Measurements from ENCODE around the gene THBS2.
"Not testable (repeated sequence)": the region's sequence is repeated elsewhere in the genome, so short reads cannot be mapped to it uniquely, and the experiment has no call there.

THBS2 gene

DNA sequence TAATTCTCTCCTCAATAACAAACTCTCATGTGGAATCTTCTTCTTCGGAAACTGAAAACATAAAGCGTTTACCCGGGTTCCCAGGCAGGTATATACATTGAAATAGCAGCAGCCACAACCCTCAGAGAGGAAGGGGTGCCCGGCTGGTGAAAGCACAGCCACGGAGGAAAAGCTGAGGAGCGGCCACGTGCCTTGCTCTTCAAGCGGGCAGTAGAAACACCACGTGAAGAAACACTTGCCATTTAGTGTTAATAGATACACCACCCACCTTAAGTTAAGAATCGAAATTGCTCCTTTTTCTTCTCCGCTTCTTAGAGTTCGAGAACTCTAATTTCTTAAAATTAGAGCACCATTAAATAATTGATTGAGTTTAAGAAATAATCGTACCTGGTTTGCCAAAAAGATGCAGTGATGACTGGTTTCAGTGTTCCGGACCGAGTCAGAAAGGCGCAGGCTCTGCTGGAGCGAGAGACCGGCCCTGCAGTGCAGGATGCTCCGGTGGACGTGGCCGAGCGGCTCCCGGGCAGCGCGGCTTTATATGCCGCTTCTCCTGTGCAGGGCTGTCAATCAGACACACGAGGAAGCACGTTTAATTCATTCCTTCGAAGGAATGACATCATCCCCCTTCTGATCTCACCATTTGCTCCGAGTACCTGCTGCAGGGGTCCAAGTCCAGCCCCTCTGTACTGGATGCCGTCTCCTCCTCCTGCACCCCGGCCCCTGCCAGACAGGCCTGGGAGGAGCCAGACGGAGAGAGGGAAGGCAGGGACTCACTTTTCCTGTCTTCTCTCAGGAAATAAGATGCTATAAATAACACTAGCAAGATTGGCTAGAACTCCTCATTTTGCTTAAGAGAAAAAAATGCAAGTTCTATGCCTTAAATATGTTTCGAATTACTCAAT is at the start of gene THBS2:
TSS of gene THBS2 (minus strand) at position 510 of the 902 bp plus-strand sequence. CDS start 3,062 bp downstream, outside the sequence.
- Histone ChIP-seq H3K9ac (ENCODE audit: low read length) (peak within 1 kb of the TSS; percentile 61), H3K36me3 (ENCODE audit: control insufficient read depth, insufficient read depth, low read length) (peaks cover 1% of the 10 kb centered on the region), H3K4me1 (ENCODE audit: control insufficient read depth, insufficient read depth, low read length) (peaks cover 41% of the 10 kb centered on the region), H3K4me3 (ENCODE audit: low read depth, low read length) (peak within 1 kb of the TSS; percentile 56), H3K27ac (ENCODE audit: low read depth, low read length) (no peak within 1 kb of the TSS), H3K27me3 (ENCODE audit: control insufficient read depth, insufficient read depth, low read length) (peaks cover 44% of the 10 kb centered on the region), H3K9me3 (ENCODE audit: control insufficient read depth, insufficient read depth, low read depth, low read length) (no peaks in the 10 kb centered on the region; the same call in none of the 2 replicates)

DNA sequence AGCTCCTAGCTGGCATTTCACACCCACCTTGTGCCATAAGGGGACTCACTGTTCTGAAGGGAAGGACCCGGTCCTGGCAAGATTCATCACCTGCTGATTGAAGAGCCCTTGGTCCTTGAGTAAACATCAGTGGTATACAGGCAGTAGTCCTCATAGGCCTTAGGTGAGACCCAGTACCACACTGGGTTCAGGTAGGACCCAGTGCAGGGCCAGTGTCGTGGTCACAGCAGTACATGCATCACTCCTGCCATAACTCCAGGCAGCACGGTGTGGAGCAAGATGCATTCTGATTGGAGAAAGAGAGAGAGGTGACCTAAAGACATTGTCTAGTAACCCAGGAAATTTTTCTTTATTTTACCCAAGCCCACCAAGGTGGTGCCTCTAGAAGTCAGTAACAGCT is 49.1 kb upstream of the THBS2 start:
- no peaks in the 10 kb centered on the region for H3K36me3 ChIP-seq (ENCODE audit: control insufficient read depth, insufficient read depth, low read length)
- no peaks in the 10 kb centered on the region for H3K27me3 ChIP-seq (ENCODE audit: control insufficient read depth, insufficient read depth, low read length)
- no peak overlapping the region for H3K9ac ChIP-seq (ENCODE audit: low read length)
- peaks cover 2% of the 10 kb centered on the region; the same call in 1 of the 2 replicates for H3K9me3 ChIP-seq (ENCODE audit: control insufficient read depth, insufficient read depth, low read depth, low read length)
- H3K27ac ChIP-seq (ENCODE audit: low read depth, low read length): no peak overlapping the region
- H3K4me1 ChIP-seq (ENCODE audit: control insufficient read depth, insufficient read depth, low read length): no peaks in the 10 kb centered on the region
- no peak overlapping the region for H3K4me3 ChIP-seq (ENCODE audit: low read depth, low read length)

DNA sequence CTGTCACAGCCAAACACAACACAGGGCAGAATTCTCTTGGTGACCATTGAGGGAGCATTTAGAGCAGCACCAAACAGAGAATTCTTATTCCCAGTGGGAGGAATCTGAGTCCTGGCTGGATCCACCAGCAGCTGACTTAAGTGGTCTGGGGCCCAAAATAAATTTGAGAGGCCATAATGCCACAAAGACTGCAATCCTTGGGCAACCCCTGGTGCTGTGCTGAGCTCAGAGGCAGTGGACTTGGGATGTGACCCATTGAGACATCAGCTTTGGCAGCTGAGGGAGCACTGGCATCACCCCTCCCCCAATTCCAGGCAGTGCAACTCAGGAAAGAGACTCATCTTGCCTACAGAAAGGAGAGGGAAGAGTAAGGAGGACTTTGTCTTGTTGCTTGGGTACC is 48.6 kb upstream of the THBS2 start:
- Histone ChIP-seq H3K27me3 (ENCODE audit: control insufficient read depth, insufficient read depth, low read length) (no peaks in the 10 kb centered on the region), H3K9me3 (ENCODE audit: control insufficient read depth, insufficient read depth, low read depth, low read length) (peaks cover 2% of the 10 kb centered on the region; the same call in 1 of the 2 replicates), H3K36me3 (ENCODE audit: control insufficient read depth, insufficient read depth, low read length) (no peaks in the 10 kb centered on the region), H3K9ac (ENCODE audit: low read length) (no peak overlapping the region), H3K4me3 (ENCODE audit: low read depth, low read length) (no peak overlapping the region), H3K4me1 (ENCODE audit: control insufficient read depth, insufficient read depth, low read length) (no peaks in the 10 kb centered on the region), H3K27ac (ENCODE audit: low read depth, low read length) (no peak overlapping the region)

DNA sequence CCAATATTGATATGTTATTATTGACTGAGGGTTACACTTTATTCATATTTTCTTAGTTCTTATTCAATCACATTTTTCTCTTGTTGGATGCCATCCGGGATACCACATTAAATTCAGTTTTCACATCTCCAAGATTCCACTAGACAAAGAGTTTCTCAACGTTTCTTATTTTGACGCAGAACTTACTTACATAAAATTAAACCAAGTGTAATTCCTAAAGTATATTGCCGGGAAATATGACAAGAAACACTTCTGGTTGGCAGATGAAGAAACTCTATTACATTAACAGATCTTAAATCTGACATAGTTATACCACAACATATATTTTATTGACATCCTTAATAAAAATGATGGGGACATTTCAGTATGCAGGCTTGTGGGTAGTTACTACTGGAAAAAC is 47.3 kb upstream of the THBS2 start:
- H3K9ac ChIP-seq (ENCODE audit: low read length): no peak overlapping the region
- no peaks in the 10 kb centered on the region for H3K36me3 ChIP-seq (ENCODE audit: control insufficient read depth, insufficient read depth, low read length)
- peaks cover 8% of the 10 kb centered on the region; the same call in 1 of the 2 replicates for H3K9me3 ChIP-seq (ENCODE audit: control insufficient read depth, insufficient read depth, low read depth, low read length)
- H3K4me3 ChIP-seq (ENCODE audit: low read depth, low read length): no peak overlapping the region
- no peaks in the 10 kb centered on the region for H3K4me1 ChIP-seq (ENCODE audit: control insufficient read depth, insufficient read depth, low read length)
- no peaks in the 10 kb centered on the region for H3K27me3 ChIP-seq (ENCODE audit: control insufficient read depth, insufficient read depth, low read length)
- no peak overlapping the region for H3K27ac ChIP-seq (ENCODE audit: low read depth, low read length)

DNA sequence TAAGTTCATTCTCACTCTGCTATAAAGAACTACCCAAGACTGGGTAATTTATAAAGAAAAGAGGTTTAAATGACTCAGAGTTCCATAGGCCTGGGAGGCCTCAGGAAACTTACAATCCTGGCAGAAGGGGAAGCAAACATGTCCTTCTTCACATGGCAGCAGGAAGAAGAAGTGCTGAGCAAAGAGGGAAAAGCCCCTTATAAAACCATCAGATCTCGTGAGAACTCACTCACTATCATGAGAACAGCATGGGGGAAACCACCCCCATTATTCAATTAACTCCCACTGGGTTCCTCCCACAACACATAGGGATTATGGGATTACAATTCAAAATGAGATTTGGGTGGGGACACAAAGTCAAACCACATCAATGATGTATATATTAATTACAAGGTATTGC is 45.0 kb upstream of the THBS2 start:
- H3K36me3 ChIP-seq (ENCODE audit: control insufficient read depth, insufficient read depth, low read length); H3K9ac ChIP-seq (ENCODE audit: low read length); H3K27ac ChIP-seq (ENCODE audit: low read depth, low read length); H3K27me3 ChIP-seq (ENCODE audit: control insufficient read depth, insufficient read depth, low read length); H3K4me1 ChIP-seq (ENCODE audit: control insufficient read depth, insufficient read depth, low read length); H3K4me3 ChIP-seq (ENCODE audit: low read depth, low read length): not testable (repeated sequence)
- peaks cover 12% of the 10 kb centered on the region; the same call in 1 of the 2 replicates for H3K9me3 ChIP-seq (ENCODE audit: control insufficient read depth, insufficient read depth, low read depth, low read length)

DNA sequence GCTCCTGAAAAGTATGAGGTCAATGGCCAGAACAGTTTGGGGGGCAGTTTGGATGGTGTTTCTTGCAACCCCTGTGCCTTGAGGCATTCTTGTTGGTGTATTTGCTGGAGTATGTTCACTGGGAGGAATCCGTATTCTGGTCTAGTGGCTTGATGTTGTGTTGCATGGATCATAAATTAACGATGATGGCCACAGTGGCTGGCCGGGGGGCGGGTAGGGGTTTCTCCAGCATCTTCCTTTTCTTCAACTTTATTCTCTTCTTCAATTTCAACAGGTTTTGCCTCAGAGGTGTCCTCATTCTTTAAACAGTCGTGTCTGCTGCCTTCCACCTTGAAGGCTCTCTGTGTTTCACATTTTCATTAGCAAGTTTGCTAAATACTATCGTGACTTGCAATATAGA is 43.0 kb upstream of the THBS2 start:
- no peak overlapping the region for H3K9ac ChIP-seq (ENCODE audit: low read length)
- H3K4me3 ChIP-seq (ENCODE audit: low read depth, low read length): no peak overlapping the region
- peaks cover 9% of the 10 kb centered on the region; the same call in 1 of the 2 replicates for H3K9me3 ChIP-seq (ENCODE audit: control insufficient read depth, insufficient read depth, low read depth, low read length)
- no peaks in the 10 kb centered on the region for H3K4me1 ChIP-seq (ENCODE audit: control insufficient read depth, insufficient read depth, low read length)
- no peaks in the 10 kb centered on the region for H3K27me3 ChIP-seq (ENCODE audit: control insufficient read depth, insufficient read depth, low read length)
- H3K27ac ChIP-seq (ENCODE audit: low read depth, low read length): no peak overlapping the region
- H3K36me3 ChIP-seq (ENCODE audit: control insufficient read depth, insufficient read depth, low read length): no peaks in the 10 kb centered on the region

DNA sequence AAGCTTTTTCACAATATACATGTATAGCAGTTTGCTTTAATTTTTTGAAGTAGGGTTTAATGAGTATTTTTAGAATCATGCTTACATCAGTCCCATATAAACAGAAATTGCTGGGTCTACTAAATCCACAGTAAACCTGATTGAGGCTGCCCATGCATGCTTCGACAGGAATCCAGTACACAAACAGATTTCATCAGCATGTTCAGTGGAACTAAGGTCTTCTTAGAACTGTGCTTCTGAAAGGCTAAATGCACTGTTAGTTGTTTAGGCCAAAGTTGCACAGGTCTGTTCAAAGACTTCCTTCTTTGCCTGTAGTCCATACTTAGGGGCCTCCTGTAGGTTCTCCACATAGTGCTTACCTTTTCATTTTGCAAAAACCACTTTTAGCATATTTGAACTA is 42.5 kb upstream of the THBS2 start:
- Histone ChIP-seq H3K27me3 (ENCODE audit: control insufficient read depth, insufficient read depth, low read length) (no peaks in the 10 kb centered on the region), H3K36me3 (ENCODE audit: control insufficient read depth, insufficient read depth, low read length) (no peaks in the 10 kb centered on the region), H3K9ac (ENCODE audit: low read length) (no peak overlapping the region), H3K27ac (ENCODE audit: low read depth, low read length) (no peak overlapping the region), H3K4me3 (ENCODE audit: low read depth, low read length) (no peak overlapping the region), H3K9me3 (ENCODE audit: control insufficient read depth, insufficient read depth, low read depth, low read length) (peaks cover 9% of the 10 kb centered on the region; the same call in 1 of the 2 replicates), H3K4me1 (ENCODE audit: control insufficient read depth, insufficient read depth, low read length) (no peaks in the 10 kb centered on the region)

DNA sequence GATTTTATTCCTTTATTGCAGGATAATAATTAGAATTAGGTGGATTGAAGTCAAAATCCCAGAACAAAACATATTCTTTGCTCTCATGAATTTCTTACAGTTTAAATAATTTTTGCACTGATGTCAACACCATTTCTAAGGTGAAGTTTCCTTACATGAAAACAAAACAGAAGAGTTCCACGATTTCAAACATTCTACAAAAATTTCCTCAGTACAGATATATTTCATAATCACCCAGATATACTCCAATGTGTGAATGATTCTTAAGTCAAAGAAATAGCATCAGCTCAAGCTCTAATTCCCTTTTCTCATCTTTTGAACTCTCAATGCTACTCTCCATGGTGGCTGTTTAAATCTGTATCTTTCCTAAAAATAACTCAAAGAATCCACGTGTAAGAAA is 39.5 kb upstream of the THBS2 start:
- Histone ChIP-seq H3K27me3 (ENCODE audit: control insufficient read depth, insufficient read depth, low read length) (no peaks in the 10 kb centered on the region), H3K36me3 (ENCODE audit: control insufficient read depth, insufficient read depth, low read length) (no peaks in the 10 kb centered on the region), H3K4me3 (ENCODE audit: low read depth, low read length) (no peak overlapping the region), H3K9me3 (ENCODE audit: control insufficient read depth, insufficient read depth, low read depth, low read length) (peaks cover 9% of the 10 kb centered on the region; the same call in 1 of the 2 replicates), H3K27ac (ENCODE audit: low read depth, low read length) (no peak overlapping the region), H3K4me1 (ENCODE audit: control insufficient read depth, insufficient read depth, low read length) (no peaks in the 10 kb centered on the region), H3K9ac (ENCODE audit: low read length) (no peak overlapping the region)

DNA sequence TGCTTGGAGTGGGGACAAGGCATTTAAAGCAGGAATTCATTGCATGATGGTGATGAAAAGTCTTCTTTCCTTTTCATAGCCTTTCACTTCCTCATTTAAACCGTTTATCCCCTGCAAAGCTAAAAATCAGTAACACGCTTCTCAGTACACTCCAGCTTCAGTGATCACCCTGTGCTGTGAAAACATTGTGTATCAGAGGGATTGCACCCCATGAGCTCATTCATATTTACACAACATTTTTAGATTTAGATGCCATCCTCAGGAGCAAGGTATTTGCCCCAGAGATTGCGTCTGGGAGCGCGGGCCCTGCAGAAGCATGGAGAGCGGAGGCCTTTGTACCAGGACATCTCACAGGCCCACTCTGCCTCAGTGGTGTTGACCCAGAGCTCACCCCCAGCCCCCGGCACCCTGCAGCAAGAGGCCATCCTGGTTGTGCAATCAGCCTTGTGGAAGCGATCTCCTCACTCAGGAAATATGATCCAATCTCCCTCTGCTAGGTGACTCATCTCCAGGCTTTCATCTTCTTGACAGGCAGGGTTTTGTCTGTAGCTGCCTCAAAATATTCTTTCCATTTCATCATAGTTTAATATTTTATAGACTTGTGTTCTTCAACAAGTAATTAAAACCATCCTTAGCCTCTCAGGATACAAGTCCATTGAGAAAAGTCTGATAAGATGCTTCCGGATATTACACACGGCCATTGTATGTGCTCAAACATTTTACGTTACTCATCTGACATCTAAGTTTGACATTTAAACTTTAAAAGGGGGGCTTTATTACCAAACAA is 38.9 kb upstream of the THBS2 start:
- H3K27me3 ChIP-seq (ENCODE audit: control insufficient read depth, insufficient read depth, low read length): no peaks in the 10 kb centered on the region
- H3K9ac ChIP-seq (ENCODE audit: low read length): no peak overlapping the region
- H3K9me3 ChIP-seq (ENCODE audit: control insufficient read depth, insufficient read depth, low read depth, low read length): peaks cover 9% of the 10 kb centered on the region; the same call in 1 of the 2 replicates
- H3K27ac ChIP-seq (ENCODE audit: low read depth, low read length): no peak overlapping the region
- no peaks in the 10 kb centered on the region for H3K4me1 ChIP-seq (ENCODE audit: control insufficient read depth, insufficient read depth, low read length)
- no peaks in the 10 kb centered on the region for H3K36me3 ChIP-seq (ENCODE audit: control insufficient read depth, insufficient read depth, low read length)
- no peak overlapping the region for H3K4me3 ChIP-seq (ENCODE audit: low read depth, low read length)

DNA sequence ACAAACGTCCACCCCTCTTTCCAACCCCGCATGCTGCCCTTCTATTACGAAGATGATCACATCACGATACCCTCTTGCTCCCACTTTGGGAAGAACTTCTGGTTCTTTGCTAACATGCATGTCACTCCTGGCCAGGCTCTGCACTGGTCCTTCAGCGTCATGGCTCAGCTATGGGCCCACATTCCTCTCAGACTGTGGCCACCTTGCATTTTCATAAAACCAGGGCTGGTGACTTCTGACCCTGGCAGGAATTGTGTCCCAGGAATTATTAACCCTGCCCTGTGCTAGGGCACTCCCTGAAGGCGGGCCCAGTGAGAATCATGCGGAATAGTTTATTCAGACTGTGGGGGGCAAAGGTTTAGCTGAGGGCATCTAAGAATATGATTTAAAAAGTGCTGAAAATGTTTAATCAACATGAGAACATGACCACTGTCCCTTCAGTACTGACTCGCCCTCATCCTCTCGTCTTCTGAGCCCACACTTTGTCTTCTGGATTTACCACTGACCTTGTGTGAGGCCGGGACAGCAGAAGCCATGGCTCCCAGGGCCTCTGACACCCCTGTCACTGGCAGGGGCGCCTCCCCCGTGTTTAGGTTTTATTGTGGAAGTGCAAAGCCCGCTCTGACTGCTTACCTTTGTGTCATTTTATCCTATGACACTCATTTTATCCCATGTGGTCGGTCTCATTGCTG is 38.1 kb upstream of the THBS2 start:
- Histone ChIP-seq H3K4me3 (ENCODE audit: low read depth, low read length) (no peak overlapping the region), H3K36me3 (ENCODE audit: control insufficient read depth, insufficient read depth, low read length) (no peaks in the 10 kb centered on the region), H3K9me3 (ENCODE audit: control insufficient read depth, insufficient read depth, low read depth, low read length) (peaks cover 9% of the 10 kb centered on the region; the same call in 1 of the 2 replicates), H3K27me3 (ENCODE audit: control insufficient read depth, insufficient read depth, low read length) (no peaks in the 10 kb centered on the region), H3K4me1 (ENCODE audit: control insufficient read depth, insufficient read depth, low read length) (no peaks in the 10 kb centered on the region), H3K27ac (ENCODE audit: low read depth, low read length) (no peak overlapping the region), H3K9ac (ENCODE audit: low read length) (no peak overlapping the region)

Measured in HUES6 (cell line).